HepG2 (cell line): ENCODE results near the gene DAB1.

Experiments used
- ARNT ChIP-seq: fragments of 450-650 bp; IDR thresholded peaks from 2 replicates; pipeline ENCODE4 v1.6.1; 2017
- CTCF ChIP-seq: sonication (generic); formaldehyde crosslinking; IDR thresholded peaks from 2 replicates; pipeline ENCODE4 v1.5.0; 2020; ENCODE audit warnings: mild to moderate bottlenecking, missing genetic modification reagents, moderate library complexity
- FOXM1 ChIP-seq: sonication (generic); formaldehyde crosslinking; IDR thresholded peaks from 2 replicates; pipeline ENCODE4 v1.5.0; 2020; ENCODE audit warnings: missing genetic modification reagents
- FOXO1 ChIP-seq: sonication (generic); formaldehyde crosslinking; IDR thresholded peaks from 2 replicates; pipeline ENCODE4 v1.4.0; 2020; ENCODE audit warnings: missing genetic modification reagents
- MAFK ChIP-seq, 2 experiments: IDR thresholded peaks in 1 of 2; conservative IDR thresholded peaks in 1 of 2; 2 replicates each; pipeline ENCODE4 v1.6.1; 2011; ENCODE audit warnings: improper control_type of control experiment in 2 of 2, low read length in 2 of 2
- REST ChIP-seq, 2 experiments: IDR thresholded peaks; 2 replicates each; pipeline ENCODE4 v1.6.1; 2011 to 2012; ENCODE audit warnings: low read length in 2 of 2, borderline replicate concordance in 1 of 2, low read depth in 1 of 2, mild to moderate bottlenecking in 1 of 2, moderate library complexity in 1 of 2
- RFXAP ChIP-seq: sonication (generic); formaldehyde crosslinking; IDR thresholded peaks from 2 replicates; pipeline ENCODE4 v1.4.0; 2020; ENCODE audit warnings: missing genetic modification reagents, borderline replicate concordance
- TAF1 ChIP-seq: sonication (generic); formaldehyde crosslinking; IDR thresholded peaks from 2 replicates; pipeline ENCODE4 v1.4.0; 2020; ENCODE audit warnings: missing genetic modification reagents
- TCF12 ChIP-seq, 2 experiments: fragments of 450-650 bp in 1 of 2; sonication (generic) in 1 of 2; formaldehyde crosslinking in 1 of 2; IDR thresholded peaks; 2 replicates each; pipeline versions ENCODE4 v1.6.1 to v1.8.0; 2017 to 2022; ENCODE audit warnings: antibody characterized with exemption in 1 of 2, mild to moderate bottlenecking in 1 of 2, missing genetic modification reagents in 1 of 2, moderate library complexity in 1 of 2
- ZNF782 ChIP-seq: sonication (generic); formaldehyde crosslinking; IDR thresholded peaks from 2 replicates; pipeline ENCODE4 v1.4.0; 2020; ENCODE audit warnings: missing genetic modification reagents, mild to moderate bottlenecking, borderline replicate concordance
- TF ChIP-seq, protein P1 (sequence below): sonication (generic); formaldehyde crosslinking; IDR thresholded peaks from 2 replicates; pipeline ENCODE4 v1.4.0; 2020; ENCODE audit warnings: low read depth, missing genetic modification reagents
- TF ChIP-seq, protein P2 (sequence below): sonication (generic); formaldehyde crosslinking; IDR thresholded peaks from 2 replicates; pipeline ENCODE4 v1.4.0; 2020; ENCODE audit warnings: missing genetic modification reagents
- TF ChIP-seq, protein P3 (sequence below): sonication (generic); formaldehyde crosslinking; IDR thresholded peaks from 2 replicates; pipeline ENCODE4 v1.8.0; 2022; ENCODE audit warnings: mild to moderate bottlenecking, missing genetic modification reagents, borderline replicate concordance

- TF ChIP-seq CTCF (CRISPR knock-in tag) (no peak), ARNT (no peak), FOXM1 (no peak), MAFK (conservative IDR thresholded peaks at IDR 0.05 in 1 of 2, IDR thresholded peaks at IDR 0.05 in 1 of 2; ENCODE audit: low read length in 2 of 2) (no peak), TCF12 (IDR thresholded peaks at IDR 0.05) (no peak), TCF12 (CRISPR knock-in tag; IDR thresholded peaks at IDR 0.05) (no peak), REST (IDR thresholded peaks at IDR 0.05; ENCODE audit: borderline replicate concordance in 1 of 2, low read depth in 1 of 2, low read length in 2 of 2) (no peak), FOXO1 (CRISPR knock-in tag) (no peak), TAF1 (CRISPR knock-in tag) (no peak), ZNF782 (no peak), RFXAP (CRISPR knock-in tag) (no peak)
- TF ChIP-seq, protein P1, sequence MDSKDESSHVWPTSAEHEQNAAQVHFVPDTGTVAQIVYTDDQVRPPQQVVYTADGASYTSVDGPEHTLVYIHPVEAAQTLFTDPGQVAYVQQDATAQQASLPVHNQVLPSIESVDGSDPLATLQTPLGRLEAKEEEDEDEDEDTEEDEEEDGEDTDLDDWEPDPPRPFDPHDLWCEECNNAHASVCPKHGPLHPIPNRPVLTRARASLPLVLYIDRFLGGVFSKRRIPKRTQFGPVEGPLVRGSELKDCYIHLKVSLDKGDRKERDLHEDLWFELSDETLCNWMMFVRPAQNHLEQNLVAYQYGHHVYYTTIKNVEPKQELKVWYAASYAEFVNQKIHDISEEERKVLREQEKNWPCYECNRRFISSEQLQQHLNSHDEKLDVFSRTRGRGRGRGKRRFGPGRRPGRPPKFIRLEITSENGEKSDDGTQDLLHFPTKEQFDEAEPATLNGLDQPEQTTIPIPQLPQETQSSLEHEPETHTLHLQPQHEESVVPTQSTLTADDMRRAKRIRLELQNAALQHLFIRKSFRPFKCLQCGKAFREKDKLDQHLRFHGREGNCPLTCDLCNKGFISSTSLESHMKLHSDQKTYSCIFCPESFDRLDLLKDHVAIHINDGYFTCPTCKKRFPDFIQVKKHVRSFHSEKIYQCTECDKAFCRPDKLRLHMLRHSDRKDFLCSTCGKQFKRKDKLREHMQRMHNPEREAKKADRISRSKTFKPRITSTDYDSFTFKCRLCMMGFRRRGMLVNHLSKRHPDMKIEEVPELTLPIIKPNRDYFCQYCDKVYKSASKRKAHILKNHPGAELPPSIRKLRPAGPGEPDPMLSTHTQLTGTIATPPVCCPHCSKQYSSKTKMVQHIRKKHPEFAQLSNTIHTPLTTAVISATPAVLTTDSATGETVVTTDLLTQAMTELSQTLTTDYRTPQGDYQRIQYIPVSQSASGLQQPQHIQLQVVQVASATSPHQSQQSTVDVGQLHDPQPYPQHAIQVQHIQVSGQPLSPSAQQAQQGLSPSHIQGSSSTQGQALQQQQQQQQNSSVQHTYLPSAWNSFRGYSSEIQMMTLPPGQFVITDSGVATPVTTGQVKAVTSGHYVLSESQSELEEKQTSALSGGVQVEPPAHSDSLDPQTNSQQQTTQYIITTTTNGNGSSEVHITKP = no peak
- TF ChIP-seq, protein P2, sequence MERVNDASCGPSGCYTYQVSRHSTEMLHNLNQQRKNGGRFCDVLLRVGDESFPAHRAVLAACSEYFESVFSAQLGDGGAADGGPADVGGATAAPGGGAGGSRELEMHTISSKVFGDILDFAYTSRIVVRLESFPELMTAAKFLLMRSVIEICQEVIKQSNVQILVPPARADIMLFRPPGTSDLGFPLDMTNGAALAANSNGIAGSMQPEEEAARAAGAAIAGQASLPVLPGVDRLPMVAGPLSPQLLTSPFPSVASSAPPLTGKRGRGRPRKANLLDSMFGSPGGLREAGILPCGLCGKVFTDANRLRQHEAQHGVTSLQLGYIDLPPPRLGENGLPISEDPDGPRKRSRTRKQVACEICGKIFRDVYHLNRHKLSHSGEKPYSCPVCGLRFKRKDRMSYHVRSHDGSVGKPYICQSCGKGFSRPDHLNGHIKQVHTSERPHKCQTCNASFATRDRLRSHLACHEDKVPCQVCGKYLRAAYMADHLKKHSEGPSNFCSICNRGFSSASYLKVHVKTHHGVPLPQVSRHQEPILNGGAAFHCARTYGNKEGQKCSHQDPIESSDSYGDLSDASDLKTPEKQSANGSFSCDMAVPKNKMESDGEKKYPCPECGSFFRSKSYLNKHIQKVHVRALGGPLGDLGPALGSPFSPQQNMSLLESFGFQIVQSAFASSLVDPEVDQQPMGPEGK (CRISPR knock-in tag) = no peak
- TF ChIP-seq, protein P3, sequence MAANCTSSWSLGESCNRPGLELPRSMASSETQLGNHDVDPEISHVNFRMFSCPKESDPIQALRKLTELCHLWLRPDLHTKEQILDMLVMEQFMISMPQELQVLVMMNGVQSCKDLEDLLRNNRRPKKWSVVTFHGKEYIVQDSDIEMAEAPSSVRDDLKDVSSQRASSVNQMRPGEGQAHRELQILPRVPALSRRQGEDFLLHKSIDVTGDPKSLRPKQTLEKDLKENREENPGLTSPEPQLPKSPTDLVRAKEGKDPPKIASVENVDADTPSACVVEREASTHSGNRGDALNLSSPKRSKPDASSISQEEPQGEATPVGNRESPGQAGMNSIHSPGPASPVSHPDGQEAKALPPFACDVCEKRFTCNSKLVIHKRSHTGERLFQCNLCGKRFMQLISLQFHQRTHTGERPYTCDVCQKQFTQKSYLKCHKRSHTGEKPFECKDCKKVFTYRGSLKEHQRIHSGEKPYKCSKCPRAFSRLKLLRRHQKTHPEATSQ (CRISPR knock-in tag) = no peak
Measured at GRCh38 chr1:57162607-57163261, 261.1 kb downstream of the DAB1 start.
